H1 (cell line): ENCODE results near the gene SKP1.

ENCODE experiments used
- BACH1 ChIP-seq: IDR thresholded peaks from 2 replicates; pipeline ENCODE4 v1.6.1; 2012; ENCODE audit warnings: low read length, improper control_type of control experiment
- BRCA1 ChIP-seq: IDR thresholded peaks from 2 replicates; pipeline ENCODE4 v1.6.1; 2012; ENCODE audit warnings: low read depth, low read length, improper control_type of control experiment
- CBX8 ChIP-seq: fragments of 300-800, 300-1000 bp; sonication (generic); IDR thresholded peaks from 2 replicates; pipeline ENCODE4 v1.7.1; 2016; ENCODE audit warnings: low read depth, low read length, borderline replicate concordance
- CEBPB ChIP-seq: IDR thresholded peaks from 2 replicates; pipeline ENCODE4 v1.6.1; 2012; ENCODE audit warnings: low read depth, low read length
- EZH2 ChIP-seq: fragments of 200-600 bp; sonication (generic); IDR thresholded peaks from 2 replicates; pipeline ENCODE4 v1.7.1; 2012; ENCODE audit warnings: low read depth, mild to moderate bottlenecking, moderate library complexity, low read length, inconsistent platforms; ENCODE audit not compliant: severe bottlenecking
- GABPA ChIP-seq: IDR thresholded peaks from 2 replicates; pipeline ENCODE4 v1.6.1; 2011; ENCODE audit warnings: mild to moderate bottlenecking, low read length, moderate library complexity, borderline replicate concordance; ENCODE audit not compliant: insufficient read depth
- GTF2F1 ChIP-seq: IDR thresholded peaks from 2 replicates; pipeline ENCODE4 v1.6.1; 2012; ENCODE audit warnings: low read depth, low read length, improper control_type of control experiment, borderline replicate concordance
- JUND ChIP-seq: IDR thresholded peaks from 2 replicates; pipeline ENCODE4 v1.6.1; 2011; ENCODE audit warnings: mild to moderate bottlenecking, improper control_type of control experiment, low read length
- POLR2AphosphoS5 ChIP-seq: IDR thresholded peaks from 2 replicates; pipeline ENCODE4 v1.6.1; 2011; ENCODE audit warnings: low read depth, low read length
- RNF2 ChIP-seq: fragments of 200-900, 300-1000 bp; sonication (generic); IDR thresholded peaks from 2 replicates; pipeline ENCODE4 v1.7.1; 2016; ENCODE audit warnings: borderline replicate concordance, low read depth, mild to moderate bottlenecking, antibody characterized with exemption, low read length; ENCODE audit not compliant: poor library complexity, severe bottlenecking; ENCODE audit errors: missing control alignments
- SP1 ChIP-seq: IDR thresholded peaks from 2 replicates; pipeline ENCODE4 v1.6.1; 2011; ENCODE audit warnings: low read depth, low read length
- SUZ12 ChIP-seq: fragments of 200-600 bp; sonication (generic); IDR thresholded peaks from 2 replicates; pipeline ENCODE4 v1.6.1; 2012; ENCODE audit warnings: mild to moderate bottlenecking, inconsistent platforms, low read length, moderate library complexity, mixed read lengths
- TF ChIP-seq, protein P1 (sequence below), 3 experiments: IDR thresholded peaks; 1 replicate in 2 of 3; 2 replicates in 1 of 3; pipeline versions ENCODE4 v1.5.1 to v1.6.1; 2011; ENCODE audit warnings: low read length in 3 of 3, mild to moderate bottlenecking in 3 of 3, inconsistent platforms in 2 of 3, low read depth in 1 of 3, moderate library complexity in 1 of 3; ENCODE audit not compliant: insufficient read depth in 1 of 3; ENCODE audit errors: control extremely low read depth in 1 of 3

DNA sequence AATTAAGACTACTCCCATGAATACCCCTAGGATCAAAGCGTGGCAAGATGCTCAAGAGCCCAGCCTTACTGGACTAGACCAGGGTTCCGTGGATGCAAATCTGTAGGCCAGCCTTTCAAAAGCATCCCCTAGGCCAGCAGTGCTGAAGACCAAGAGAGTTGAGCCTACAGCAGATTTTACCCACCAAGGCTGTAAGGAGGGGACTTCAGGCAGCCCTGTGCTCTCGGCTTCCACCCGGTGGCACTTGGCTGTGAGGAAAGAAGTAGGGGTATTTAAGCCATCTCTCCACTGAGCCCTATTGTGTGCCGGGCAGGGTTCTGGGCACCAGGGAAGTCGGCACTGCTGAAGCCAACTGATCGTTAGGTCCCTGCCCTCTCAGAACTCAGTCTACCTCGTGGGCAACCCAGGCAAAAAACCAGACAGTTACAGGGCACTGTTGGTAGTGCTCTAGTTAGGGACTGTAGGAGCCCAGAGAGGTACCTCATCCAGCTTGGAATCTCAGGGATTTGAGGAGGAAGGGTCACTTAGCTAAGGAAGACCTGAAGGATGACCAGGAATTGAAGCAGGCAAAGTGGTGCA lies 36.8 kb downstream of the SKP1 start:
- no peak for TF ChIP-seq BRCA1
- TF ChIP-seq, protein P1, sequence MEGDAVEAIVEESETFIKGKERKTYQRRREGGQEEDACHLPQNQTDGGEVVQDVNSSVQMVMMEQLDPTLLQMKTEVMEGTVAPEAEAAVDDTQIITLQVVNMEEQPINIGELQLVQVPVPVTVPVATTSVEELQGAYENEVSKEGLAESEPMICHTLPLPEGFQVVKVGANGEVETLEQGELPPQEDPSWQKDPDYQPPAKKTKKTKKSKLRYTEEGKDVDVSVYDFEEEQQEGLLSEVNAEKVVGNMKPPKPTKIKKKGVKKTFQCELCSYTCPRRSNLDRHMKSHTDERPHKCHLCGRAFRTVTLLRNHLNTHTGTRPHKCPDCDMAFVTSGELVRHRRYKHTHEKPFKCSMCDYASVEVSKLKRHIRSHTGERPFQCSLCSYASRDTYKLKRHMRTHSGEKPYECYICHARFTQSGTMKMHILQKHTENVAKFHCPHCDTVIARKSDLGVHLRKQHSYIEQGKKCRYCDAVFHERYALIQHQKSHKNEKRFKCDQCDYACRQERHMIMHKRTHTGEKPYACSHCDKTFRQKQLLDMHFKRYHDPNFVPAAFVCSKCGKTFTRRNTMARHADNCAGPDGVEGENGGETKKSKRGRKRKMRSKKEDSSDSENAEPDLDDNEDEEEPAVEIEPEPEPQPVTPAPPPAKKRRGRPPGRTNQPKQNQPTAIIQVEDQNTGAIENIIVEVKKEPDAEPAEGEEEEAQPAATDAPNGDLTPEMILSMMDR (IDR thresholded peaks at IDR 0.05; ENCODE audit: control extremely low read depth in 1 of 3, insufficient read depth in 1 of 3, low read depth in 1 of 3, low read length in 3 of 3) = no peak
- TF ChIP-seq BACH1 = no peak
- no peak for TF ChIP-seq GTF2F1
- TF ChIP-seq EZH2 = no peak
- no peak for TF ChIP-seq SP1
- TF ChIP-seq GABPA = no peak
- no peak for TF ChIP-seq CBX8
- no peak for TF ChIP-seq POLR2AphosphoS5
- TF ChIP-seq RNF2 = no peak
- no peak for TF ChIP-seq JUND
- no peak for TF ChIP-seq CEBPB
- no peak for TF ChIP-seq SUZ12
